HPDE6-E6E7 (cell line): ENCODE data around the gene DLK1.

Experiments used
- DNase-seq: peaks from one replicate; pipeline ENCODE4 v3.0.0; 2011; ENCODE audit warnings: missing footprints; ENCODE audit errors: extremely low spot score

The DLK1 gene

GRCh38 chr14:100714258-100714892, 12.3 kb upstream of the DLK1 start:
- DNase-seq: no peak

DNA sequence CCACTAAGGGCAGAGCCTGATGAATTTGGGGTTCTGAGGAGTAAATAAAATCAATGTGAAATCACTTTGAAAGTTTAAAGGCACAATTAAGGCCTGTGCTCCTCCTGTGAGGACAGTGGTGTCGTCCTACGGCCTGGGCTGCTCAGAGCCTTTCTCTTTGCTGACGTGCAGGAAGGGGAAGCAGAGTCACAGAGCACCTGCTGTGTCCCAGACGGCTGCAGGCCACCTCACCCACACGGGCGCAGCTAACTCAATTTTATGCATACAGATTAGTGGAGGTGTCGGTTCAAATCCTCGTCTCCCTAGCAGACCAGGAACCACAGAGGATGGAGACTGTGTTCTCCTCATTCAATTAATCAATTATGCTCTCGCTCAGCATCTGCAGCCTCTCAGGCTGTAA, 11.4 kb upstream of the DLK1 start:
- no peak for DNase-seq

GRCh38 chr14:100715803-100716202, 10.9 kb upstream of the DLK1 start:
- no peak for DNase-seq

DNA sequence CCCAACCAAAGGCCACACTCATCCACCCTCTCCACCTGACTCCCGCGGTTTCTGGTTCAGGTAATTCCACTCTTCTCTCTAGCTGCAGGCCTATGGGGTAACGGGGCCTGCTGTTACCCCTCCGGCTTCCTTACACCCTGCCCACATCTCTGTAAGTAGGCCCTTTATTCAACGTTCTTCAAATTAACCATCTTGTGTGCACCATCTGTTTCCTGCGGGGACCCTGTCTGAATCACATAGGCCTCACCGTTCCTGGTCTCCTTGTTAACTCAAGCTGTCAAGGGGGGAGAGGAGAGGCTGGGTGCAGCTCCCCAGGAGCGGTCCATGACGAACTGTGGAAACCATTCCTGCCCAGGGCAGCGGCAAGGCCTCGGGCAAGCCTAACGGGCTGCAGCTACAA, 9.3 kb upstream of the DLK1 start:
- no peak for DNase-seq

GRCh38 chr14:100719976-100720520, 6.6 kb upstream of the DLK1 start:
- DNase-seq: no peak

DNA sequence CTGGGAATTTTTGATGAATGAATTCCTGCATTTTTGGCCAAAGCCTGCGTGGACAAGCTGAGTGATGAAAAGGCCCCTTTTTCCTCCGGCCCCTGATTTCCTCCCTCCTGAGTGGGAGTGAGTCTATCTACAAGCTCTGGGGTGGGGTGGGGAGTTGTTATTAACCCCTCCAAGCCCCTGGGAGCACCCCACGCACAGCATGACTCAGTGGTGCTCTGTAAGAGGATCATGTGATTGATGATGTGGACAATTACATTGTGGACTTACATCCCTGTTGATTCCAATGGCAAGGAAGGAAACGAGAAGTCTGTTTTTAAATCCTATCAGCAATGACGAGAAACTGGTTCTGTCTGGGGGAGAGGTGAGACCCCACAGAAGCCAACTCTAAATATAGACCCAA, 5.1 kb upstream of the DLK1 start:
- no peak for DNase-seq

DNA sequence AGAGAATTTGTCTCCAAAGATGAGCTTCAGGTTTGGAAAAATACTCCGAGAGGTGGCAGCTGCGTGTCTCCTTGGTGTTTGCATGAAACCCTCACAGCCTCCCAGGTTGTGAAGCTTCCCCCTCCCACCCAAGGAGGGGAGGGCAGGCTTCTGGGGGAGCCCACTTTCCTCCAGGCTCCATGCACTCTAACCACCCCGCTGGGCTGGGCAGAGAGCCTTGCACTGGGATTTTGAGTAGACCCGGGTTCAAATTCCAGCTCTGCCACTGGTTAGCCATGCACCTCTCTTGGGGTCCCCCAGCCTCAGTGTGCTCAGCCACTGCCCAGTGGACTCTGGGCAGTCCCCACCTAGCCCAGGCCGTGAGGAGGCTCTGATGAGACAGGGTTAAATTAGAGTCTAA, 4.3 kb upstream of the DLK1 start:
- DNase-seq: no peak

DNA sequence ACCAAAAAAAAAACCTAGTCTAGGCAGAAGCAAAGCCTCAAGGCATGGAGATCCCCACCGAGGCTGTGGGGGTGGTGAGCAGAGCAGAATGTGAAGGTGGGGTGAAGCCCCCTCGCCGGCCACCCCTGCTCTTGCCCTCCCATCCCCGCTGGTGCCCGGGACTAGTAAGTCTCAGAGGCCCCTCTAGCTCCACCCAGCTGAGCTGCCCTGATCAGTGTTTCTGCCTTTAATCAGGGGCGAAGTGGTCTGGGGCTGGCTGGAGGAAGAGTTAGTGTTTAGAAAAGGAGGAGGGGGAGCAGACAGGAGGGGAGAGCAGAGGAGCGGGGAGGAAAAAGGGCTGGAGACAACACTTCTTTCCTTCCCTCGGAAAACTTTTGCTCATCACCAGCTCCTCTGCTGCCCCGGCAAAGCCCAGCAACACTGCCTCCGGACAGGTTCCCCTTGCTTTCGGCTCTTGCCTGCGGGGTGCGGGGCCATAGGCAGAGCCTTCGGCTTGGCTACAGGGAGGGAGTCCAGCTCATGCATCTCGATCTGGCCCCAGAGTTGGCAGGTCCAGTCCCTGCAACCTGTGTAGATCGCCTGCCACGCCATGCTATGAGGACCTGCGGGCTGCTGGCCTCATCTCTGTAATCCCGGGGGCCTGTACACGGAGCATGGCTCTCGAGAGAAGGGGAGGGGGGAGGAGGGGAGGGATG, 3.4 kb upstream of the DLK1 start:
- no peak for DNase-seq

DNA sequence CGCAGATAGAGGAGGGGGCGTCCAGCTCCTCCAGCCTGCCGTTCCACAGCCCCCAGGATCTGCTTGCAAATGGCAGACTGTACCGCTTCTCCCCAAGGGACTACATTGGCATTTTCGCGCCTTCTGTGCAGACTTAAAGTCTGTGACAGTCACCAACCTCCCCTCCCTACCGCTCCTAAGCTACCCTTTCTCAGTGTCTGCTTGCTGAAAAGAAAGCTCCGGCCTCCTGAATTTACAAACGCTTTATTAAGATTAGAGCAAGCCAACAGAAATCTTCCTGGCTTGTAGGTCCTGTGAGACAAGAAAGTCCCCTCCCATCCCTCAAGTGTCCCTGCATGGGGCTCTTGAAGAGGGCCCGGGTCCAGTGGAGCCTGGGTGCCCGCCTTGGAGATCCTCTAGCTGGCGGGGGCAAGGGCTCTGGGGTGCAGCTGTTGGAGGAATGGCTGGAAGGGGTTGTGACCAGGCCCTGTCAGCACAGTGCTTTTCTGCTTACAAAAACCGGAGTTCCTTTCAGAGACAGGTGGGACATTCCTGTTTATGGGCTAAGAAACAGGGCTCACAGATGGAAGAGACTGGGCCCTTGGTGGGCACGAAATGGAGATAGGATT, 2.8 kb upstream of the DLK1 start:
- no peak for DNase-seq

DNA sequence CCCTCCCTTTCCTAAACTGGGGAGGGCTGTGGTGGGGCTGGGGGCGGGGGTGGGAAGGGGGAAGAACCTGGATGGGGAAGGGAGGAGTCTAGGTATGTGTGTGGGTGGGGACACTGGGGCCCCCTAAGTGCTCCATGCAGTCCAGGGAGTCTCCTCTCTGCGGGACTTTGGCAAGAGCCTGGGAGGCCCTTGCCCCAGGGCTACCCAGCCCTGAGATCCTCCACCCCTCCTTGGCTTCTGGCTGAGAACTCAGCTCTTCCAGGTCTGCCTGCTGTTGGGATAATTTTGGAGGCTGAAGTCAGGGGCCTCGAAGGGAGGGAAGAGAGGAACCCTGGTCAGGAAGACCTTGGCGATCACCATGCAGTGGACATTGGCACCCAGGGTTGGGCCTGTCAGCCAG, 2.2 kb upstream of the DLK1 start:
- DNase-seq: no peak

DNA sequence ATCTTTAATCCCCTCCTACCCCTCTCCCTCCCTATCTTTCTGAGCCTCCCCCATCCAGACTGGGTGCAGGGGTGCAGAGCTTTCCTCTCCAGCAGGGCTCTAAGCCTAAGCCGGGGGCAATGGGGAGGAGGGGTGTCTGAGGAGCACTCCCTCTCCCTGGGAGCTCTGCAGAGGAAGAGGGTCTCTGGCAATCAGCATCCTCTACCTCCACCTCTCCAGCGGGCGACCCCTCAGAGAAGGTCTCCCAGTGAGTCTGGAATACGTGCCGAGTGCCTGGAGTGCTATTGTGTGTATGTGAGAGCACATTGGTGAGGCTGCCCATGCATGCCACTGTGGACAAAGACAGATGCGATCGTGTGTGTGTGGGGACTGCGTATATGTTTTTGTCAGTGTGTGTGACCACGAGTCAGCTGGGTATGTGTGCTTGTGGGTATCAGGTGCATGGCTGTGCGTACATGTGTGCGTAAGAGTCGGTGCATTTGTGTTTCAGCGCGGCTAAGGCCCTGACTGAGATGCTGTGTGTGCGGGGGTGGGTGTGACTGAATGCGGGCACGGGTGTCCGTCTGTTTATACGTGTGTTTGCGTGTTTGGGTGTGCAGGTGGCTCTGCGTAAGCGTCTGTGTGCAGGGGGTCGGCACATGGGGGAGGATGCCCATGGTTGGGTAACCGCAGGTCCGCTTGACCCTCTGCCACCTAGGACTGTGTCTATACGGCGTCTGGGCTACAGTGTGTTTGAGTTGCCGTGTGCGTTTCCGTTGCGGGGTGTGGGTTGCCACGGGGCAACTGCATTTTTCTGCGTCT, 905 bp upstream of the DLK1 start:
- DNase-seq: no peak

- DNase-seq: no peak
Observed at GRCh38 chr14:100727086-100727872, 587 bp downstream of the DLK1 start.

- no peak for DNase-seq
Observed at GRCh38 chr14:100727873-100728240, 1.2 kb downstream of the DLK1 start.

DNA sequence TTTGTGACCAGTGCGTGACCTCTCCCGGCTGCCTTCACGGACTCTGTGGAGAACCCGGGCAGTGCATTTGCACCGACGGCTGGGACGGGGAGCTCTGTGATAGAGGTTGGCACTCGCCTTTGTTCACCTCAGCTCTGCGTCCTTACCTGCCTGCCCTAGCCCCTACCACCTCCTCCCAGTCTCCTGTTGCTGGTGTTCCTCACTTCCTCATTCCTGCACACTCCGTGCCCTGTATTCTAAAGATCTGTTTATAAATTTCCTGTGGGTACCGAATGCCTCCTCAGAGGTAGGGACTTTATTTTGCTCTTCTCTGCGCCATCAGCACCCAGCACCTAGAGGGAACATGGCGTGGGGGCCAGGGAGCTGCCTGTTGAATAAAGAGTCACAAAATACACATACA, 2.3 kb downstream of the DLK1 start:
- DNase-seq: no peak

DNA sequence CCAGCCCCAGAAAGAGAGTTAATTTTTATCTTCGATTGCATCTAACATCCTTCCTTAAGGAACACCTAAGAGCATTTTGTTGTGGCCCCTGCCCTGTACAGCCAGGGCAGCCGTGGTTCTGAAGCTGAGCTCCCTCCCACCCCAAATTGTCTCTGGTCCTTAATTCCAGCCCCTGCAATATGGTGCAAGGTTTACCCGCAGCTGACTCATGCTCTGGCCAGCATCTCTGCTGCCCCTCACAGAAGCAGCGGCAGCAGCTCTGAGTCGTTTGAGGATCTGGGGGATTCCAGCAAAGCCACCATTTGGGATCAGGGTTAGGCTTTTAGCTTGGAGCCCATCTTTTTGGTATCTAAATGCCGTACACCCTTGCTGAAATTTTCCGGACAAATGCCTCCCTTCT, 3.3 kb downstream of the DLK1 start:
- DNase-seq: no peak

DNA sequence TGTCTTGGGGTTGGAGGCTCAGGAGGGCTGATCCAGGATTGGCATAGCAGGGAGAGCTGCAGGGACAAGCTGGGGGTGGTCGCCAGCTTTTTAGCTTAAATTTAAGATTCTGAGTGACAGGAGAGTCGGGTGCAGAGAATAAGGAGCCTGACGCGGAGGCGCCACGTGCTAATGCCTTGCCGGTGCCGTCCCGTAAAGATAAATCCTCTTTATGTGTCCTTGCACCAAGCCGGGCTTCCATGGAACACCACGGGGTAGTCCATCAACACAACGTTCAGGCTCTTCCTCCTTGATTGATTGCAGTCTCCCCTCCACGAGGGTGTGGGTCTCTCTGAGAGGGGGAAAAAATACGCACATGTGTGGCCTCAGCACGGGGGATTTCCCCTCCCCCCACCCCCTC, 3.9 kb downstream of the DLK1 start:
- DNase-seq: no peak

- no peak for DNase-seq
Observed at GRCh38 chr14:100731011-100731670, 4.4 kb downstream of the DLK1 start.

GRCh38 chr14:100731846-100732765, 5.4 kb downstream of the DLK1 start:
- DNase-seq: no peak

DNA sequence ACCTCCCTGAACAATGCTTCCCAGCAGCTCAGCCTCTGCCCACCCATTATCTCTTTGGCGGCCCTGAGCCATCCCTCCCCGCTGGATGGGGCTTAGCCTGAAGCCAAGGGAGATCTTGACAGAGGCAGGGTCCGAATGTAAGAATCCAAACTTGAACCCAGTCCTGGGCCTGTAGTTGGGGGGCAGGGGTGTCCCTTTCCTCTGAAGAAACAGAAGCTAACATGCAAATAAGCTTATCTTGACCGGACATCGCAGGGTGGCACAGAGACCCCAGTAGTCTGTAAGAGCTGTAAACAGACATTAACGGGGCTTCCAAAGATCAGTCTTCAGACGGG, 6.0 kb downstream of the DLK1 start:
- no peak for DNase-seq
